Thoracic aorta (tissue), 2 donors: Measurements from ENCODE around the gene DCAF15. TPM values are rescaled to one million over a fixed set of nuclear protein-coding genes. Genes with fewer than 3 reads are reported as not detected.

Experiments
- ATAC-seq: fragments of 150-250 bp; one replicate; pipeline ENCODE4 v1.8.0; 2017; ENCODE audit warnings: low read depth; ENCODE audit not compliant: insufficient number of reproducible peaks, low FRiP score
- DNase-seq: peaks from one replicate; pipeline ENCODE4 v3.0.0-alpha.2; 2020; ENCODE audit warnings: low spot score
- H3K27ac ChIP-seq, 2 donors: fragments of 200-600 bp; sonication (generic); 1 replicate in 1 of 2; 2 replicates in 1 of 2; pipeline ENCODE4 v1.5.1; 2016; ENCODE audit warnings: mild to moderate bottlenecking in 2 of 2, moderate library complexity in 2 of 2
- H3K27me3 ChIP-seq: fragments of 200-600 bp; sonication (generic); replicated peaks from 2 replicates; pipeline ENCODE4 v1.6.0; 2016; ENCODE audit warnings: mild to moderate bottlenecking; ENCODE audit not compliant: insufficient read depth
- H3K36me3 ChIP-seq: fragments of 200-600 bp; sonication (generic); one replicate; pipeline ENCODE4 v1.5.1; 2016
- H3K4me1 ChIP-seq, 2 donors: fragments of 200-600 bp; sonication (generic); 1 replicate in 1 of 2; 2 replicates in 1 of 2; pipeline versions ENCODE4 v1.5.1 to v1.6.0; 2016; ENCODE audit warnings: low read depth in 2 of 2, mild to moderate bottlenecking in 1 of 2; ENCODE audit not compliant: control insufficient read depth in 1 of 2
- H3K4me3 ChIP-seq: fragments of 200-600 bp; sonication (generic); 2 replicates; pipeline ENCODE4 v1.5.1; 2016; ENCODE audit warnings: mild to moderate bottlenecking
- H3K9me3 ChIP-seq: fragments of 200-600 bp; sonication (generic); 2 replicates; pipeline ENCODE4 v1.5.1; 2016
- CTCF ChIP-seq: fragments of 200-600 bp; sonication (generic); IDR thresholded peaks from one replicate; pipeline ENCODE4 v1.5.1; 2019; ENCODE audit warnings: antibody characterized with exemption
- total RNA-seq, 2 donors: library from RNA; depleted of rRNA; stranded (reverse); fragments of >200 nt; gene quantifications; one replicate each; pipeline versions ENCODE4 v1.1.0 to v1.2.3, GENCODE V29; 2016

The DCAF15 gene
- total RNA-seq, 2 donors from 2014 or later = 12.6 to 31.4 TPM

- no peak for DNase-seq
- H3K36me3 ChIP-seq = no peaks in the 10 kb centered on the region
- no peak for ATAC-seq
- H3K4me1 ChIP-seq = peaks cover 24 to 30% of the 10 kb centered on the region in 2 donors
- no peak overlapping the region for H3K27ac ChIP-seq
- no peaks in the 10 kb centered on the region for H3K27me3 ChIP-seq
- H3K4me3 ChIP-seq = no peak overlapping the region
- H3K9me3 ChIP-seq = no peaks in the 10 kb centered on the region
- TF ChIP-seq CTCF = no peak
These were observed 29.7 kb downstream of the DCAF15 start for GRCh38 chr19:13981988-13982501.

- no peak for ATAC-seq
- no peak for DNase-seq
- Histone ChIP-seq H3K27ac (no peak overlapping the region), H3K9me3 (no peaks in the 10 kb centered on the region), H3K36me3 (no peaks in the 10 kb centered on the region), H3K27me3 (no peaks in the 10 kb centered on the region), H3K4me3 (no peak overlapping the region), H3K4me1 (peaks cover 29 to 37% of the 10 kb centered on the region in 2 donors)
- TF ChIP-seq CTCF = no peak
These were observed 30.5 kb downstream of the DCAF15 start for GRCh38 chr19:13982773-13983172.

GRCh38 chr19:13983213-13983889 lies 31.0 kb downstream of the DCAF15 start:
- H3K9me3 ChIP-seq = no peaks in the 10 kb centered on the region
- DNase-seq = no peak
- H3K36me3 ChIP-seq = no peaks in the 10 kb centered on the region
- TF ChIP-seq CTCF = no peak
- no peaks in the 10 kb centered on the region for H3K27me3 ChIP-seq
- ATAC-seq = no peak
- H3K4me3 ChIP-seq = no peak overlapping the region
- H3K27ac ChIP-seq = no peak overlapping the region
- peaks cover 24 to 32% of the 10 kb centered on the region in 2 donors for H3K4me1 ChIP-seq

GRCh38 chr19:13984186-13984585 lies 31.9 kb downstream of the DCAF15 start:
- no peak for DNase-seq
- H3K27ac ChIP-seq = no peak overlapping the region
- H3K9me3 ChIP-seq = no peaks in the 10 kb centered on the region
- no peaks in the 10 kb centered on the region for H3K36me3 ChIP-seq
- ATAC-seq = no peak
- no peaks in the 10 kb centered on the region for H3K27me3 ChIP-seq
- TF ChIP-seq CTCF = no peak
- H3K4me3 ChIP-seq = no peak overlapping the region
- H3K4me1 ChIP-seq = peaks cover 22 to 28% of the 10 kb centered on the region in 2 donors

GRCh38 chr19:13984875-13985741 lies 32.8 kb downstream of the DCAF15 start:
- Histone ChIP-seq H3K4me1 (peaks cover 17 to 19% of the 10 kb centered on the region in 2 donors), H3K27ac (no peak overlapping the region), H3K36me3 (no peaks in the 10 kb centered on the region), H3K27me3 (no peaks in the 10 kb centered on the region), H3K4me3 (no peak overlapping the region), H3K9me3 (no peaks in the 10 kb centered on the region)
- no peak for ATAC-seq
- no peak for DNase-seq
- no peak for TF ChIP-seq CTCF
